CD4-positive, CD25-positive, alpha-beta regulatory T cell (primary cell): ENCODE measurements around the gene PBRM1. TPM values are rescaled to one million over a fixed set of nuclear protein-coding genes. Genes with fewer than 3 reads are reported as not detected.
"Not testable (repeated sequence)": the region's sequence is repeated elsewhere in the genome, so short reads cannot be mapped to it uniquely, and the experiment has no call there.

Experiments
- ATAC-seq, 2 donors: fragments of 150-1000 bp; cut with Tn5 transposase; one replicate each; pipeline ENCODE4 v1.10.0; 2021; ENCODE audit warnings: low read depth in 2 of 2, moderate number of reproducible peaks in 2 of 2, moderate library complexity in 1 of 2
- DNase-seq, 3 donors: peaks; one replicate each; pipeline versions ENCODE4 v3.0.0 to v3.0.0-alpha.2; 2012 to 2022; ENCODE audit warnings: mixed read lengths in 1 of 3
- H3K27ac ChIP-seq: one replicate; pipeline ENCODE4 v1.7.0; 2013; ENCODE audit warnings: mild to moderate bottlenecking, low read length; ENCODE audit not compliant: insufficient read depth, poor library complexity, severe bottlenecking
- H3K27me3 ChIP-seq: one replicate; pipeline ENCODE4 v1.7.0; 2013; ENCODE audit warnings: low read length; ENCODE audit not compliant: control insufficient read depth, insufficient read depth
- H3K36me3 ChIP-seq: one replicate; pipeline ENCODE4 v1.7.0; 2013; ENCODE audit warnings: mild to moderate bottlenecking, low read length, moderate library complexity; ENCODE audit not compliant: control insufficient read depth, insufficient read depth
- H3K4me1 ChIP-seq: 2 replicates; pipeline ENCODE4 v1.7.0; 2013; ENCODE audit warnings: mild to moderate bottlenecking, low read length; ENCODE audit not compliant: insufficient read depth, control insufficient read depth, poor library complexity, severe bottlenecking
- H3K4me3 ChIP-seq: one replicate; pipeline ENCODE4 v1.7.0; 2013; ENCODE audit warnings: low read depth, mild to moderate bottlenecking, low read length, moderate library complexity
- H3K9me3 ChIP-seq, 2 experiments: 1 replicate in 1 of 2; 2 replicates in 1 of 2; pipeline ENCODE4 v1.7.0; 2013; ENCODE audit warnings: low read length in 2 of 2, mild to moderate bottlenecking in 1 of 2, moderate library complexity in 1 of 2; ENCODE audit not compliant: control insufficient read depth in 2 of 2
- H3K27ac Mint-ChIP-seq, 3 donors: one replicate each; pipeline ENCODE4 v1.8.0; 2020 to 2022; ENCODE audit warnings: mild to moderate bottlenecking in 3 of 3, mixed read lengths in 3 of 3, moderate library complexity in 2 of 3
- H3K27me3 Mint-ChIP-seq: one replicate; pipeline ENCODE4 v1.8.0; 2022; ENCODE audit warnings: mild to moderate bottlenecking, mixed read lengths
- H3K36me3 Mint-ChIP-seq: one replicate; pipeline ENCODE4 v1.8.0; 2020; ENCODE audit warnings: mixed read lengths
- H3K4me1 Mint-ChIP-seq, 4 donors: one replicate each; pipeline ENCODE4 v1.8.0; 2020 to 2022; ENCODE audit warnings: mixed read lengths in 4 of 4, mild to moderate bottlenecking in 1 of 4
- H3K4me3 Mint-ChIP-seq, 4 donors: one replicate each; pipeline ENCODE4 v1.8.0; 2020 to 2022; ENCODE audit warnings: mild to moderate bottlenecking in 4 of 4, mixed read lengths in 4 of 4, moderate library complexity in 3 of 4
- H3K9me3 Mint-ChIP-seq, 7 donors: one replicate each; pipeline ENCODE4 v1.8.0; 2020 to 2022; ENCODE audit warnings: mixed read lengths in 7 of 7, mild to moderate bottlenecking in 3 of 7, moderate library complexity in 2 of 7
- polyA plus RNA-seq, 4 donors: library from polyadenylated mRNA; unstranded; fragments of 300-500 nt; fragmentation: Illumina TruSeq; gene quantifications; one replicate each; pipeline ENCODE4 v1.2.3, GENCODE V29; 2021
- total RNA-seq: library from RNA; stranded (reverse); gene quantifications from one replicate; pipeline ENCODE4 v1.2.3, GENCODE V29; 2022

Gene PBRM1
- total and polyA plus RNA-seq, 5 donors from 2014 or later: 58.7 to 73.4 (median 66.4) TPM

GRCh38 chr3:52527732-52528585 lies 157.8 kb downstream of the PBRM1 start:
- no peak for DNase-seq
- no peak for ATAC-seq
- Histone ChIP-seq H3K36me3 (no peaks in the 10 kb centered on the region), H3K4me1 (peaks cover 7% of the 10 kb centered on the region), H3K9me3 (no peaks in the 10 kb centered on the region), H3K27me3 (no peaks in the 10 kb centered on the region), H3K27ac (no peak overlapping the region), H3K4me3 (no peak overlapping the region)
- no peaks in the 10 kb centered on the region for H3K36me3 Mint-ChIP-seq
- H3K27me3 Mint-ChIP-seq: no peaks in the 10 kb centered on the region
- no peak overlapping the region for H3K27ac Mint-ChIP-seq
- H3K4me3 Mint-ChIP-seq: no peak overlapping the region
- peaks cover 0 to 2% (median 0%) of the 10 kb centered on the region in 7 donors for H3K9me3 Mint-ChIP-seq
- peaks cover 0 to 6% (median 0%) of the 10 kb centered on the region in 4 donors for H3K4me1 Mint-ChIP-seq

GRCh38 chr3:52527039-52527731 lies 158.5 kb downstream of the PBRM1 start:
- H3K36me3 Mint-ChIP-seq: no peaks in the 10 kb centered on the region
- no peaks in the 10 kb centered on the region for H3K27me3 Mint-ChIP-seq
- H3K4me3 Mint-ChIP-seq: no peak overlapping the region
- H3K4me1 Mint-ChIP-seq: peaks cover 0 to 2% (median 0%) of the 10 kb centered on the region in 4 donors
- Histone ChIP-seq H3K36me3 (no peaks in the 10 kb centered on the region), H3K4me3 (no peak overlapping the region), H3K27ac (no peak overlapping the region), H3K9me3 (no peaks in the 10 kb centered on the region), H3K27me3 (no peaks in the 10 kb centered on the region), H3K4me1 (no peaks in the 10 kb centered on the region)
- H3K9me3 Mint-ChIP-seq: peaks cover 0 to 2% (median 0%) of the 10 kb centered on the region in 7 donors
- ATAC-seq: no peak
- DNase-seq: no peak
- no peak overlapping the region for H3K27ac Mint-ChIP-seq

- H3K4me3 Mint-ChIP-seq, H3K27me3 ChIP-seq, H3K27ac ChIP-seq, H3K27me3 Mint-ChIP-seq, H3K4me3 ChIP-seq, DNase-seq, H3K9me3 Mint-ChIP-seq, H3K27ac Mint-ChIP-seq, H3K36me3 Mint-ChIP-seq, H3K36me3 ChIP-seq, H3K4me1 Mint-ChIP-seq, H3K9me3 ChIP-seq, H3K4me1 ChIP-seq, ATAC-seq: not testable (repeated sequence)
Observed at GRCh38 chr3:52526671-52527038, 159.1 kb downstream of the PBRM1 start.

- no peaks in the 10 kb centered on the region for H3K36me3 ChIP-seq
- H3K4me3 ChIP-seq: no peak overlapping the region
- H3K4me1 ChIP-seq: no peaks in the 10 kb centered on the region
- no peak overlapping the region for H3K27ac ChIP-seq
- no peak for ATAC-seq
- DNase-seq: no peak
- Mint-ChIP-seq H3K27ac (peak overlapping the region in 1 of 3 donors; percentile 68), H3K27me3 (no peaks in the 10 kb centered on the region), H3K36me3 (no peaks in the 10 kb centered on the region), H3K4me1 (no peaks in the 10 kb centered on the region), H3K9me3 (peaks cover 0 to 2% (median 0%) of the 10 kb centered on the region in 7 donors), H3K4me3 (peak overlapping the region in 2 of 4 donors; percentile 54 to 60)
- no peaks in the 10 kb centered on the region for H3K9me3 ChIP-seq
- no peaks in the 10 kb centered on the region for H3K27me3 ChIP-seq
Observed at GRCh38 chr3:52525680-52526561, 159.8 kb downstream of the PBRM1 start.

GRCh38 chr3:52524752-52525679 lies 160.7 kb downstream of the PBRM1 start:
- ATAC-seq (no peak), DNase-seq (no peak)
- H3K4me3 ChIP-seq: no peak overlapping the region
- Mint-ChIP-seq H3K36me3 (no peaks in the 10 kb centered on the region), H3K4me3 (peak overlapping the region in 1 of 4 donors; percentile 60), H3K4me1 (no peaks in the 10 kb centered on the region), H3K9me3 (peaks cover 0 to 2% (median 0%) of the 10 kb centered on the region in 7 donors), H3K27ac (no peak overlapping the region), H3K27me3 (no peaks in the 10 kb centered on the region)
- no peaks in the 10 kb centered on the region for H3K36me3 ChIP-seq
- no peaks in the 10 kb centered on the region for H3K9me3 ChIP-seq
- H3K27me3 ChIP-seq: no peaks in the 10 kb centered on the region
- H3K4me1 ChIP-seq: no peaks in the 10 kb centered on the region
- H3K27ac ChIP-seq: no peak overlapping the region

GRCh38 chr3:52524258-52524751 lies 161.4 kb downstream of the PBRM1 start:
- Mint-ChIP-seq H3K27me3 (no peaks in the 10 kb centered on the region), H3K27ac (no peak overlapping the region), H3K9me3 (peaks cover 0 to 2% (median 0%) of the 10 kb centered on the region in 7 donors), H3K4me3 (no peak overlapping the region), H3K4me1 (no peaks in the 10 kb centered on the region), H3K36me3 (no peaks in the 10 kb centered on the region)
- no peak for DNase-seq
- Histone ChIP-seq H3K36me3 (no peaks in the 10 kb centered on the region), H3K4me1 (no peaks in the 10 kb centered on the region), H3K9me3 (no peaks in the 10 kb centered on the region), H3K4me3 (no peak overlapping the region), H3K27me3 (no peaks in the 10 kb centered on the region), H3K27ac (no peak overlapping the region)
- no peak for ATAC-seq
